ENCODE measurements around the gene TRIM6. TPM values are rescaled to one million over a fixed set of nuclear protein-coding genes. Genes with fewer than 3 reads are reported as not detected.
A peak's percentile ranks its signal among the peaks of the same experiment; 100 is the strongest.

Gene TRIM6
- total RNA-seq, 2 donors from 2014 or later = 4.8 to 6.3 TPM

DNA sequence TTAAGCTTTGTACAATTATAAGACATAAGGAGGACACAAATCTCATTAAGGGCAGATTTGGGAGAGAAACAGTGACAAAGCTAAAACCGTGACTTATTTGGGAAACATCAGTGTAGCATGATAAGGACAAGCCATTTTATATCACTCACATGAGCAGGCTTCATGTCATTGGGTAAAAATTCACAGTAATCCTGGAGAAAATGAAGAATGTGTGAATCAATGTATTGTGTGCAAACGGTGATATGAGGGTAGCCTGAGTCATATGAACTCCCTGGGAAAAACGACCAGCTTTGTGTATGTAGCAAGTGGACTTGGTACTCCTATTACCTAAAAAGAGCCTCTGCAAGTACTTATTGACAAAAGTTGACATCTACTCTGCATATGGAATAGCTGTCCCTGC lies 22.4 kb downstream of the TRIM6 start:
- H3K36me3 ChIP-seq = no peaks in the 10 kb centered on the region
- no peak for TF ChIP-seq POLR2A (IDR thresholded peaks at IDR 0.05)
- TF ChIP-seq POLR2AphosphoS5 (IDR thresholded peaks at IDR 0.05) = no peak
- TF ChIP-seq, protein P1, sequence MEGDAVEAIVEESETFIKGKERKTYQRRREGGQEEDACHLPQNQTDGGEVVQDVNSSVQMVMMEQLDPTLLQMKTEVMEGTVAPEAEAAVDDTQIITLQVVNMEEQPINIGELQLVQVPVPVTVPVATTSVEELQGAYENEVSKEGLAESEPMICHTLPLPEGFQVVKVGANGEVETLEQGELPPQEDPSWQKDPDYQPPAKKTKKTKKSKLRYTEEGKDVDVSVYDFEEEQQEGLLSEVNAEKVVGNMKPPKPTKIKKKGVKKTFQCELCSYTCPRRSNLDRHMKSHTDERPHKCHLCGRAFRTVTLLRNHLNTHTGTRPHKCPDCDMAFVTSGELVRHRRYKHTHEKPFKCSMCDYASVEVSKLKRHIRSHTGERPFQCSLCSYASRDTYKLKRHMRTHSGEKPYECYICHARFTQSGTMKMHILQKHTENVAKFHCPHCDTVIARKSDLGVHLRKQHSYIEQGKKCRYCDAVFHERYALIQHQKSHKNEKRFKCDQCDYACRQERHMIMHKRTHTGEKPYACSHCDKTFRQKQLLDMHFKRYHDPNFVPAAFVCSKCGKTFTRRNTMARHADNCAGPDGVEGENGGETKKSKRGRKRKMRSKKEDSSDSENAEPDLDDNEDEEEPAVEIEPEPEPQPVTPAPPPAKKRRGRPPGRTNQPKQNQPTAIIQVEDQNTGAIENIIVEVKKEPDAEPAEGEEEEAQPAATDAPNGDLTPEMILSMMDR (IDR thresholded peaks at IDR 0.05) = no peak
- intact Hi-C loops (cut with DNase I) = no loop called here
- H3K27me3 ChIP-seq (replicated peaks; ENCODE audit: insufficient read depth) = no peaks in the 10 kb centered on the region
- H3K4me1 ChIP-seq (replicated peaks) = no peaks in the 10 kb centered on the region
- H3K9me3 ChIP-seq = no peaks in the 10 kb centered on the region
- no peak overlapping the region for H3K27ac ChIP-seq
- no peak overlapping the region for H3K4me3 ChIP-seq
- 82% methylated on average over 3 of the region's 3 CpGs for WGBS
- no peak for DNase-seq (ENCODE audit: low spot score)

GRCh38 chr11:5620651-5621521 lies 24.4 kb downstream of the TRIM6 start:
- H3K4me3 ChIP-seq = no peak overlapping the region
- no peaks in the 10 kb centered on the region for H3K9me3 ChIP-seq
- peak; percentile 43 for DNase-seq (ENCODE audit: low spot score)
- TF ChIP-seq POLR2AphosphoS5 (IDR thresholded peaks at IDR 0.05) (peak; percentile 60), POLR2A (IDR thresholded peaks at IDR 0.05) (no peak)
- TF ChIP-seq, protein P1 (IDR thresholded peaks at IDR 0.05) = no peak
- intact Hi-C loops (cut with DNase I) = loop anchor here (10.0 kb wide), 1 partner anchor 64 kb away; the partner anchor contains the start of genes TRIM22 and TRIM5
- no peaks in the 10 kb centered on the region for H3K4me1 ChIP-seq (replicated peaks)
- no peaks in the 10 kb centered on the region for H3K27me3 ChIP-seq (replicated peaks; ENCODE audit: insufficient read depth)
- H3K36me3 ChIP-seq = no peaks in the 10 kb centered on the region
- peak overlapping the region in 1 of 2 donors; percentile 50 for H3K27ac ChIP-seq
- WGBS = 18% methylated on average over 3 of the region's 3 CpGs

- DNase-seq (ENCODE audit: low spot score) = no peak
- Histone ChIP-seq H3K9me3 (no peaks in the 10 kb centered on the region), H3K27ac (no peak overlapping the region), H3K36me3 (no peaks in the 10 kb centered on the region), H3K4me3 (no peak overlapping the region), H3K27me3 (replicated peaks; ENCODE audit: insufficient read depth) (no peaks in the 10 kb centered on the region), H3K4me1 (replicated peaks) (no peaks in the 10 kb centered on the region)
- no peak for TF ChIP-seq POLR2A (IDR thresholded peaks at IDR 0.05)
- TF ChIP-seq, protein P1 (IDR thresholded peaks at IDR 0.05) = no peak
- TF ChIP-seq POLR2AphosphoS5 (IDR thresholded peaks at IDR 0.05) = no peak
- intact Hi-C loops (cut with DNase I) = loop anchor here (10.0 kb wide), 1 partner anchor 63 kb away; the partner anchor contains the start of genes TRIM22 and TRIM5
Measured at GRCh38 chr11:5621580-5621979, 25.1 kb downstream of the TRIM6 start.

DNA sequence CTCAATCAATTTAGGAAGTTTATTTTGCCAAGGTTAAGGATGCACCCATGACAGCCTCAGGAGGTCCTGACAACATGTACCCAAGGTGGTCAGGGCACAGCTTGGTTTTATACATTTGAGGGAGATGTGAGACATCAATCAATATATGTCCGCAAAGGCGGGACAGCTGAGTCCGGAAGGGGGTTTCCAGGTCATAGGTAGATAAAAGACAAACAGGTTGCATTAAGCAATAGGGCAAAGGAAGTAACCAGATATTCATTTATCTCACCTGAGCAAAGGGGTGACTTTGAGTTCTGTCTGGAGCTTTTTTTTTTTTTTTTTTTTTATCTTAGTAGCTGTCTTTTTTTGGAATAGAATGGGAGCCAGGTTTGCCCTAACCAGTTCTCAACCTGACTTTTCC lies 26.4 kb downstream of the TRIM6 start:
- no peaks in the 10 kb centered on the region for H3K9me3 ChIP-seq
- intact Hi-C loops (cut with DNase I) = loop anchor here (10.0 kb wide), 1 partner anchor 62 kb away; the partner anchor contains the start of genes TRIM22 and TRIM5
- no peak overlapping the region for H3K27ac ChIP-seq
- 96% methylated on average over 3 of the region's 3 CpGs for WGBS
- no peak overlapping the region for H3K4me3 ChIP-seq
- H3K27me3 ChIP-seq (replicated peaks; ENCODE audit: insufficient read depth) = no peaks in the 10 kb centered on the region
- DNase-seq (ENCODE audit: low spot score) = no peak
- TF ChIP-seq, protein P1 (IDR thresholded peaks at IDR 0.05) = no peak
- H3K4me1 ChIP-seq (replicated peaks) = no peaks in the 10 kb centered on the region
- no peaks in the 10 kb centered on the region for H3K36me3 ChIP-seq

Measured in prostate gland (tissue), 2 donors.